B cell (primary cell): ENCODE data around the gene SPDYA. TPM values are rescaled to one million over a fixed set of nuclear protein-coding genes. Genes with fewer than 3 reads are reported as not detected.

Source experiments
- ATAC-seq: fragments of 200-7000 bp; cut with Tn5 transposase; one replicate; pipeline ENCODE4 v1.10.0; 2021; ENCODE audit warnings: low read depth, mild to moderate bottlenecking, moderate number of reproducible peaks, moderate library complexity
- CTCF ChIA-PET: fragments of 350-600 bp; sonication (Branson Sonifier 250); formaldehyde crosslinking; loops from one replicate; lab custom pipeline; 2021; ENCODE audit warnings: antibody characterized with exemption, inconsistent platforms; lab: Charles Lee
- POLR2A ChIA-PET: fragments of 350-600 bp; sonication (Branson Sonifier 250); formaldehyde crosslinking; loops from one replicate; lab custom pipeline; 2021; ENCODE audit warnings: antibody characterized with exemption; lab: Charles Lee
- DNase-seq: peaks from one replicate; pipeline ENCODE4 v3.0.0; 2013
- H2AFZ ChIP-seq: 2 replicates; pipeline ENCODE4 v1.6.1; 2012; ENCODE audit warnings: mild to moderate bottlenecking, low read depth, low read length; ENCODE audit not compliant: insufficient read depth, poor library complexity, severe bottlenecking
- H3K27ac ChIP-seq, 2 donors: 1 replicate in 1 of 2; 2 replicates in 1 of 2; pipeline ENCODE4 v1.5.1; 2012 to 2013; ENCODE audit warnings: low read length in 2 of 2, mild to moderate bottlenecking in 2 of 2, moderate library complexity in 1 of 2
- H3K27me3 ChIP-seq, 4 experiments: fragments of 200-600 bp in 1 of 4; sonication (generic) in 1 of 4; replicated peaks in 1 of 4; 1 replicate in 2 of 4; 2 replicates in 2 of 4; pipeline versions ENCODE4 v1.6.1 to v1.7.0; 2013 to 2016; ENCODE audit warnings: low read length in 3 of 4, mild to moderate bottlenecking in 2 of 4, mixed read lengths in 1 of 4, moderate library complexity in 1 of 4; ENCODE audit not compliant: insufficient read depth in 4 of 4, control insufficient read depth in 3 of 4; ENCODE audit errors: control extremely low read depth in 1 of 4
- H3K36me3 ChIP-seq, 2 experiments: replicated peaks in 1 of 2; 1 replicate in 1 of 2; 2 replicates in 1 of 2; pipeline versions ENCODE4 v1.6.1 to v1.7.1; 2013; ENCODE audit warnings: low read length in 1 of 2; ENCODE audit not compliant: insufficient read depth in 2 of 2, control insufficient read depth in 1 of 2; ENCODE audit errors: control extremely low read depth in 1 of 2, extremely low read depth in 1 of 2
- H3K4me1 ChIP-seq, 2 donors: fragments of 200-600 bp in 1 of 2; sonication (generic) in 1 of 2; 1 replicate in 1 of 2; 2 replicates in 1 of 2; pipeline versions ENCODE4 v1.5.1 to v1.6.1; 2013 to 2017; ENCODE audit warnings: low read length in 2 of 2; ENCODE audit not compliant: control insufficient read depth in 2 of 2, insufficient read depth in 2 of 2
- H3K4me2 ChIP-seq: replicated peaks from 2 replicates; pipeline ENCODE3; 2012; ENCODE audit warnings: mild to moderate bottlenecking, low read depth, low read length; ENCODE audit not compliant: poor library complexity, severe bottlenecking
- H3K4me3 ChIP-seq, 5 experiments: fragments of 200-600 bp in 1 of 5; sonication (generic) in 1 of 5; 1 replicate in 3 of 5; 2 replicates in 2 of 5; pipeline versions ENCODE4 v1.5.1 to v1.7.0; 2011 to 2016; ENCODE audit warnings: low read length in 4 of 5, mild to moderate bottlenecking in 4 of 5, low read depth in 2 of 5, control low read depth in 1 of 5, moderate library complexity in 1 of 5; ENCODE audit not compliant: insufficient read depth in 1 of 5; ENCODE audit errors: control extremely low read depth in 1 of 5, extremely low read depth in 1 of 5
- H3K79me2 ChIP-seq: fragments of 200-600 bp; sonication (generic); one replicate; pipeline ENCODE4 v1.6.0; 2016; ENCODE audit warnings: low read length; ENCODE audit not compliant: control insufficient read depth, insufficient read depth
- H3K9ac ChIP-seq: fragments of 200-600 bp; sonication (generic); 2 replicates; pipeline ENCODE4 v1.6.1; 2017; ENCODE audit warnings: mild to moderate bottlenecking, low read length, moderate library complexity
- H3K9me3 ChIP-seq, 3 donors: one replicate each; pipeline versions ENCODE4 v1.6.1 to v1.7.1; 2013; ENCODE audit warnings: low read length in 2 of 3; ENCODE audit not compliant: control insufficient read depth in 2 of 3, insufficient read depth in 1 of 3; ENCODE audit errors: control extremely low read depth in 1 of 3
- H4K20me1 ChIP-seq: 2 replicates; pipeline ENCODE4 v1.6.0; 2012; ENCODE audit warnings: mild to moderate bottlenecking, low read length; ENCODE audit not compliant: insufficient read depth, control insufficient read depth, poor library complexity, severe bottlenecking
- H3K27ac Mint-ChIP-seq: one replicate; pipeline ENCODE4 v1.8.0; 2021; ENCODE audit warnings: mixed read lengths
- H3K27me3 Mint-ChIP-seq: one replicate; pipeline ENCODE4 v1.8.0; 2021; ENCODE audit warnings: mixed read lengths
- H3K4me1 Mint-ChIP-seq: one replicate; pipeline ENCODE4 v1.8.0; 2021; ENCODE audit warnings: mixed read lengths
- H3K4me3 Mint-ChIP-seq: one replicate; pipeline ENCODE4 v1.8.0; 2021; ENCODE audit warnings: mixed read lengths
- H3K9me3 Mint-ChIP-seq: one replicate; pipeline ENCODE4 v1.8.0; 2022; ENCODE audit warnings: mixed read lengths; ENCODE audit not compliant: insufficient read depth
- EZH2 ChIP-seq: IDR thresholded peaks from 2 replicates; pipeline ENCODE4 v1.6.1; 2012; ENCODE audit warnings: borderline replicate concordance, low read depth, mild to moderate bottlenecking, moderate library complexity, low read length; ENCODE audit not compliant: insufficient read depth, poor library complexity, severe bottlenecking
- WGBS: methylation state at CpG from one replicate; pipeline ENCODE4 v1.1.5; 2013; ENCODE audit warnings: missing lambda C conversion rate; ENCODE audit not compliant: insufficient coverage; 5-methylcytosine and 5-hydroxymethylcytosine counted together
- intact Hi-C: fragments of 100-400 bp; cut with micrococcal nuclease; formaldehyde crosslinking; loops from one replicate; pipeline ENCODE4 v1.10.0; 2022
- polyA plus RNA-seq: library from polyadenylated mRNA; depleted of rRNA; stranded (reverse); fragments of >200 nt; gene quantifications from 2 replicates; pipeline ENCODE4 v1.2.3, GENCODE V29; 2012
- total RNA-seq, 2 donors: library from RNA; stranded (reverse); fragments of 120-200 nt in 1 of 2; gene quantifications; 1 replicate in 1 of 2; 2 replicates in 1 of 2; pipeline versions ENCODE4 v1.2.3 to v1.2.4, GENCODE V29; 2013 to 2022
- TF ChIP-seq, protein P1 (sequence below): fragments of 200-600 bp; IDR thresholded peaks from one replicate; pipeline ENCODE4 v1.8.0; 2022; ENCODE audit warnings: antibody characterized with exemption, mild to moderate bottlenecking

The SPDYA gene
- total and polyA plus RNA-seq, 2 donors (not counting 1 experiment from before 2014, with no cell fraction given) = 3.5 TPM; not detected in 1

DNA sequence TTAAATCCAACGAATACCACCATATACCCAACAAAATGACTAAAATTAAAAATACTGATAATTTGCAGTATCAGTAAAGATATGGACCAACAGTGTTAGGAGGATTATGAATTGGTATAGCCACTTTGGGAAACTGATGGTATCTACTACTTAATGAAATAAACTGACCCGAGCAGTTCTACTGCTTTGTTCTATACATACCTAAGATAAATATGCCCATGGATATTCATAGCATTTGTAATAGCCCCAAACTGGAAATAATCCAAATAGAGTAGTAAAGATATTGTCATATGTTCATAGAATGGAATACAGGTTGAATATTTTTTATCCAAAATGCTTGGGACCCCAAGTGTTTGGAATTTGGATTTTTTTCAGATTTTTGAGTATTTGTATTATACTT lies 38.3 kb upstream of the SPDYA start:
- H3K36me3 ChIP-seq = peaks cover 3 to 15% of the 10 kb centered on the region in 2 experiments
- H3K79me2 ChIP-seq = peaks cover 93% of the 10 kb centered on the region
- ChIA-PET CTCF (no interaction called here), POLR2A (no interaction called here)
- no peak for DNase-seq
- no peak overlapping the region for H2AFZ ChIP-seq
- Mint-ChIP-seq H3K4me3 (no peak overlapping the region), H3K27me3 (no peaks in the 10 kb centered on the region), H3K9me3 (no peaks in the 10 kb centered on the region), H3K4me1 (peaks cover 69% of the 10 kb centered on the region), H3K27ac (no peak overlapping the region)
- WGBS = no CpG with 5 or more reads among the region's 2 CpGs
- TF ChIP-seq, protein P1, sequence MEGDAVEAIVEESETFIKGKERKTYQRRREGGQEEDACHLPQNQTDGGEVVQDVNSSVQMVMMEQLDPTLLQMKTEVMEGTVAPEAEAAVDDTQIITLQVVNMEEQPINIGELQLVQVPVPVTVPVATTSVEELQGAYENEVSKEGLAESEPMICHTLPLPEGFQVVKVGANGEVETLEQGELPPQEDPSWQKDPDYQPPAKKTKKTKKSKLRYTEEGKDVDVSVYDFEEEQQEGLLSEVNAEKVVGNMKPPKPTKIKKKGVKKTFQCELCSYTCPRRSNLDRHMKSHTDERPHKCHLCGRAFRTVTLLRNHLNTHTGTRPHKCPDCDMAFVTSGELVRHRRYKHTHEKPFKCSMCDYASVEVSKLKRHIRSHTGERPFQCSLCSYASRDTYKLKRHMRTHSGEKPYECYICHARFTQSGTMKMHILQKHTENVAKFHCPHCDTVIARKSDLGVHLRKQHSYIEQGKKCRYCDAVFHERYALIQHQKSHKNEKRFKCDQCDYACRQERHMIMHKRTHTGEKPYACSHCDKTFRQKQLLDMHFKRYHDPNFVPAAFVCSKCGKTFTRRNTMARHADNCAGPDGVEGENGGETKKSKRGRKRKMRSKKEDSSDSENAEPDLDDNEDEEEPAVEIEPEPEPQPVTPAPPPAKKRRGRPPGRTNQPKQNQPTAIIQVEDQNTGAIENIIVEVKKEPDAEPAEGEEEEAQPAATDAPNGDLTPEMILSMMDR = no peak
- TF ChIP-seq EZH2 = no peak
- H3K9ac ChIP-seq = no peak overlapping the region
- no peak overlapping the region for H3K4me2 ChIP-seq
- H4K20me1 ChIP-seq = peaks cover 87% of the 10 kb centered on the region
- no peaks in the 10 kb centered on the region for H3K27me3 ChIP-seq
- no peak for ATAC-seq
- H3K9me3 ChIP-seq = no peaks in the 10 kb centered on the region
- H3K4me3 ChIP-seq = no peak overlapping the region
- intact Hi-C loops = no loop called here
- peaks cover 24 to 32% of the 10 kb centered on the region in 2 donors for H3K4me1 ChIP-seq
- no peak overlapping the region for H3K27ac ChIP-seq

DNA sequence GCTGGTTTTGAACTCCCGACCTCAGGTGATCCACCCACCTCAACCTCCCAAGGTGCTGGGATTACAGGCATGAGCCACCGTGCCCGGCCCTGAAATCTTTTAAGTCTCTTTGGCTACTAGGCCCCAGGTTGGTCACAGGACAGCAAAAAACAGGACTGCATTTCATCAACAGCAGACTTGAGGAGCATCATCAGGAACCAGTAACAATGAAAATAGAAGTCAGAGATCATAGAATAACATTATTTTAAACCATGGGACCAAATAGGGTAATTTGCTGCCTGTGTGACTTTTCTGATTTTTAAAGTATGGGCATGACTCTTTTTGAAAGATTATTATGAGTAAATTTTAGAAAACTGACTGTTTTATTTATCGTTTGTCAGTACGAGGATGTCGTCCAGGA lies 34.2 kb upstream of the SPDYA start:
- Histone ChIP-seq H3K27me3 (no peaks in the 10 kb centered on the region), H3K4me3 (no peak overlapping the region), H2AFZ (no peak overlapping the region), H3K4me1 (peaks cover 0 to 4% of the 10 kb centered on the region in 2 donors), H3K4me2 (no peak overlapping the region), H4K20me1 (peaks cover 59% of the 10 kb centered on the region), H3K9ac (no peak overlapping the region), H3K27ac (no peak overlapping the region), H3K36me3 (peaks cover 18 to 40% of the 10 kb centered on the region in 2 experiments), H3K9me3 (no peaks in the 10 kb centered on the region), H3K79me2 (peaks cover 60% of the 10 kb centered on the region)
- no peak for DNase-seq
- ChIA-PET POLR2A (no interaction called here), CTCF (interaction anchor here (3.3 kb wide), 1 partner anchor 183 kb away, joined by 18 read pairs; no protein-coding TSS in a partner anchor)
- H3K27me3 Mint-ChIP-seq = no peaks in the 10 kb centered on the region
- TF ChIP-seq, protein P1 = no peak
- no peak for TF ChIP-seq EZH2
- H3K4me1 Mint-ChIP-seq = peaks cover 32% of the 10 kb centered on the region
- H3K9me3 Mint-ChIP-seq = no peaks in the 10 kb centered on the region
- no peak overlapping the region for H3K4me3 Mint-ChIP-seq
- no peak overlapping the region for H3K27ac Mint-ChIP-seq
- intact Hi-C loops = no loop called here
- no peak for ATAC-seq
- WGBS = 76% methylated on average over 6 of the region's 6 CpGs
